Measurements from ENCODE around the gene CLDN9. TPM values are rescaled to one million over a fixed set of nuclear protein-coding genes. Genes with fewer than 3 reads are reported as not detected.
A peak's percentile ranks its signal among the peaks of the same experiment; 100 is the strongest.

CLDN9 gene
- total RNA-seq, 1 donor from 2014 or later, result not detected

- H3K27ac ChIP-seq, result no peak overlapping the region
- H3K4me1 ChIP-seq, result peaks cover 19% of the 10 kb centered on the region
- no peaks in the 10 kb centered on the region for H3K9me3 ChIP-seq
- TF ChIP-seq POLR2A (IDR thresholded peaks at IDR 0.05) (no peak), POLR2AphosphoS5 (IDR thresholded peaks at IDR 0.05; ENCODE audit: insufficient read depth in 1 of 2, low read depth in 1 of 2) (no peak)
- TF ChIP-seq, protein P1, sequence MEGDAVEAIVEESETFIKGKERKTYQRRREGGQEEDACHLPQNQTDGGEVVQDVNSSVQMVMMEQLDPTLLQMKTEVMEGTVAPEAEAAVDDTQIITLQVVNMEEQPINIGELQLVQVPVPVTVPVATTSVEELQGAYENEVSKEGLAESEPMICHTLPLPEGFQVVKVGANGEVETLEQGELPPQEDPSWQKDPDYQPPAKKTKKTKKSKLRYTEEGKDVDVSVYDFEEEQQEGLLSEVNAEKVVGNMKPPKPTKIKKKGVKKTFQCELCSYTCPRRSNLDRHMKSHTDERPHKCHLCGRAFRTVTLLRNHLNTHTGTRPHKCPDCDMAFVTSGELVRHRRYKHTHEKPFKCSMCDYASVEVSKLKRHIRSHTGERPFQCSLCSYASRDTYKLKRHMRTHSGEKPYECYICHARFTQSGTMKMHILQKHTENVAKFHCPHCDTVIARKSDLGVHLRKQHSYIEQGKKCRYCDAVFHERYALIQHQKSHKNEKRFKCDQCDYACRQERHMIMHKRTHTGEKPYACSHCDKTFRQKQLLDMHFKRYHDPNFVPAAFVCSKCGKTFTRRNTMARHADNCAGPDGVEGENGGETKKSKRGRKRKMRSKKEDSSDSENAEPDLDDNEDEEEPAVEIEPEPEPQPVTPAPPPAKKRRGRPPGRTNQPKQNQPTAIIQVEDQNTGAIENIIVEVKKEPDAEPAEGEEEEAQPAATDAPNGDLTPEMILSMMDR (IDR thresholded peaks at IDR 0.05), result no peak
- no peak overlapping the region for H3K4me3 ChIP-seq
- H3K27me3 ChIP-seq, result no peaks in the 10 kb centered on the region
- DNase-seq (ENCODE audit: extremely low spot score in 2 of 2), result no peak
- no peaks in the 10 kb centered on the region for H3K36me3 ChIP-seq
- intact Hi-C loops (cut with DNase I), result loop anchor here (5.0 kb wide), 2 partner anchors 56 to 106 kb away; partner anchors contain the start of gene ZNF205
Observed at GRCh38 chr16:3056336-3057180, 43.8 kb downstream of the CLDN9 start.

- Histone ChIP-seq H3K27me3 (no peaks in the 10 kb centered on the region), H3K36me3 (no peaks in the 10 kb centered on the region), H3K4me1 (peaks cover 19% of the 10 kb centered on the region), H3K9me3 (no peaks in the 10 kb centered on the region), H3K27ac (no peak overlapping the region), H3K4me3 (peak overlapping the region; percentile 78 to 80)
- no peak for TF ChIP-seq POLR2A (IDR thresholded peaks at IDR 0.05)
- no peak for TF ChIP-seq POLR2AphosphoS5 (IDR thresholded peaks at IDR 0.05; ENCODE audit: insufficient read depth in 1 of 2, low read depth in 1 of 2)
- intact Hi-C loops (cut with DNase I), result loop anchor here (5.0 kb wide), 2 partner anchors 55 to 105 kb away; partner anchors contain the start of gene ZNF205
- DNase-seq (ENCODE audit: extremely low spot score in 2 of 2), result no peak
Observed at GRCh38 chr16:3057181-3058138, 44.7 kb downstream of the CLDN9 start.

DNA sequence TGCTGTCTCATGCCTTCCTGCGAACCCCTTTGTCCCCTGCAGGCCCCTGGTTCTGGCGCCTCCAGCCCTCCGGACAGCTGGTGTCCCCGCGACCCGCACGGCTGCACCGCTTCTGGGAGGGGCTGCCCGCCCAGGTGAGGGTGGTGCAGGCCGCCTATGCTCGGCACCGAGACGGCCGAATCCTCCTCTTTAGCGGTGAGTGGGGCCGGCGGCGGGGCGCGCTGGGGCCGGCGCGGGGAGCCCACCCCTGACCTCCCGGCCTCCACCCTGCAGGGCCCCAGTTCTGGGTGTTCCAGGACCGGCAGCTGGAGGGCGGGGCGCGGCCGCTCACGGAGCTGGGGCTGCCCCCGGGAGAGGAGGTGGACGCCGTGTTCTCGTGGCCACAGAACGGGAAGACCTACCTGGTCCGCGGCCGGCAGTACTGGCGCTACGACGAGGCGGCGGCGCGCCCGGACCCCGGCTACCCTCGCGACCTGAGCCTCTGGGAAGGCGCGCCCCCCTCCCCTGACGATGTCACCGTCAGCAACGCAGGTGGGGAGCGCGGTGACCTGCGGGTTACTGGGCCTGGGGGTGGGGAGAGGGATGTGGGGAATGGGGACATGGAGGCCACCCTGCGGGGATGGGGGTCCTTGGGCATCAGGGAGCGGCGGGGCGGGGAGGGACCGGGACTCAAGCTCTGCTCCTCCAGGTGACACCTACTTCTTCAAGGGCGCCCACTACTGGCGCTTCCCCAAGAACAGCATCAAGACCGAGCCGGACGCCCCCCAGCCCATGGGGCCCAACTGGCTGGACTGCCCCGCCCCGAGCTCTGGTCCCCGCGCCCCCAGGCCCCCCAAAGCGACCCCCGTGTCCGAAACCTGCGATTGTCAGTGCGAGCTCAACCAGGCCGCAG, 45.7 kb downstream of the CLDN9 start:
- Histone ChIP-seq H3K9me3 (no peaks in the 10 kb centered on the region), H3K27me3 (no peaks in the 10 kb centered on the region), H3K27ac (peak overlapping the region; percentile 76), H3K4me1 (peaks cover 19% of the 10 kb centered on the region), H3K36me3 (no peaks in the 10 kb centered on the region), H3K4me3 (peak overlapping the region; percentile 78 to 80)
- TF ChIP-seq POLR2AphosphoS5 (IDR thresholded peaks at IDR 0.05; ENCODE audit: insufficient read depth in 1 of 2, low read depth in 1 of 2) (no peak), POLR2A (IDR thresholded peaks at IDR 0.05) (no peak)
- TF ChIP-seq, protein P1 (IDR thresholded peaks at IDR 0.05), result no peak
- intact Hi-C loops (cut with DNase I), result loop anchor here (5.0 kb wide), 2 partner anchors 54 to 104 kb away; partner anchors contain the start of gene ZNF205
- DNase-seq (ENCODE audit: extremely low spot score in 2 of 2), result no peak

GRCh38 chr16:3059041-3059722, 46.5 kb downstream of the CLDN9 start:
- peaks cover 19% of the 10 kb centered on the region for H3K4me1 ChIP-seq
- DNase-seq (ENCODE audit: extremely low spot score in 2 of 2), result no peak
- peak overlapping the region; percentile 78 to 80 for H3K4me3 ChIP-seq
- intact Hi-C loops (cut with DNase I), result loop anchor here (5.0 kb wide), 2 partner anchors 53 to 103 kb away; partner anchors contain the start of gene ZNF205
- H3K27me3 ChIP-seq, result no peaks in the 10 kb centered on the region
- no peaks in the 10 kb centered on the region for H3K36me3 ChIP-seq
- TF ChIP-seq, protein P1 (IDR thresholded peaks at IDR 0.05), result peak; percentile 92 to 96 (median 95)
- peak in 1 of 2 donors; percentile 36 for TF ChIP-seq POLR2AphosphoS5 (IDR thresholded peaks at IDR 0.05; ENCODE audit: insufficient read depth in 1 of 2, low read depth in 1 of 2)
- TF ChIP-seq POLR2A (IDR thresholded peaks at IDR 0.05), result no peak
- H3K9me3 ChIP-seq, result no peaks in the 10 kb centered on the region
- peak overlapping the region; percentile 76 for H3K27ac ChIP-seq
